H9 (cell line): ENCODE measurements around the gene CTR9. TPM values are rescaled to one million over a fixed set of nuclear protein-coding genes. Genes with fewer than 3 reads are reported as not detected.

Source experiments
- DNase-seq: peaks from one replicate; pipeline ENCODE4 v3.0.0-alpha.2; 2017
- H2AFZ ChIP-seq: one replicate; pipeline ENCODE4 v1.6.1; 2013; ENCODE audit warnings: mild to moderate bottlenecking, low read length, control low read depth, moderate library complexity
- H2AK5ac ChIP-seq: 2 replicates; pipeline ENCODE4 v1.6.1; 2013; ENCODE audit warnings: low read length, control low read depth, mixed read lengths; ENCODE audit not compliant: insufficient read length
- H2BK120ac ChIP-seq: one replicate; pipeline ENCODE4 v1.6.1; 2013; ENCODE audit warnings: low read depth, mild to moderate bottlenecking, low read length, control low read depth, inconsistent platforms; ENCODE audit not compliant: poor library complexity, severe bottlenecking
- H2BK12ac ChIP-seq: 2 replicates; pipeline ENCODE4 v1.6.1; 2013; ENCODE audit warnings: low read length, control low read depth, mixed read lengths, low read depth; ENCODE audit not compliant: insufficient read length
- H2BK15ac ChIP-seq: 2 replicates; pipeline ENCODE4 v1.6.1; 2013; ENCODE audit warnings: low read depth, low read length, control low read depth
- H2BK20ac ChIP-seq: one replicate; pipeline ENCODE4 v1.6.1; 2013; ENCODE audit warnings: low read depth, mild to moderate bottlenecking, low read length, control low read depth, inconsistent platforms; ENCODE audit not compliant: poor library complexity, severe bottlenecking
- H2BK5ac ChIP-seq: 2 replicates; pipeline ENCODE4 v1.6.1; 2013; ENCODE audit warnings: low read length, control low read depth, mixed read lengths; ENCODE audit not compliant: insufficient read length
- H3K14ac ChIP-seq: 2 replicates; pipeline ENCODE4 v1.6.1; 2013; ENCODE audit warnings: low read length, control low read depth; ENCODE audit not compliant: insufficient read depth
- H3K18ac ChIP-seq: 2 replicates; pipeline ENCODE4 v1.6.1; 2013; ENCODE audit warnings: low read depth, mild to moderate bottlenecking, mixed read lengths, low read length, control low read depth; ENCODE audit not compliant: insufficient read length
- H3K23ac ChIP-seq: 2 replicates; pipeline ENCODE4 v1.6.1; 2013; ENCODE audit warnings: low read length, control low read depth, mixed read lengths, low read depth; ENCODE audit not compliant: insufficient read length
- H3K23me2 ChIP-seq: 2 replicates; pipeline ENCODE4 v1.6.1; 2013; ENCODE audit warnings: low read depth, mild to moderate bottlenecking, mixed read lengths, low read length, control low read depth; ENCODE audit not compliant: insufficient read length, poor library complexity, severe bottlenecking
- H3K27ac ChIP-seq: 2 replicates; pipeline ENCODE4 v1.5.1; 2013; ENCODE audit warnings: low read length, control low read depth, mixed read lengths, low read depth; ENCODE audit not compliant: insufficient read length
- H3K27me3 ChIP-seq: 2 replicates; pipeline ENCODE4 v1.6.1; 2013; ENCODE audit warnings: low read length, control low read depth, inconsistent platforms; ENCODE audit not compliant: insufficient read depth
- H3K4ac ChIP-seq: 2 replicates; pipeline ENCODE4 v1.6.1; 2013; ENCODE audit warnings: low read depth, mild to moderate bottlenecking, control low read depth, inconsistent platforms, low read length, moderate library complexity
- H3K4me1 ChIP-seq: 2 replicates; pipeline ENCODE4 v1.6.1; 2013; ENCODE audit warnings: low read length, control low read depth, inconsistent platforms; ENCODE audit not compliant: insufficient read depth
- H3K4me2 ChIP-seq: 2 replicates; pipeline ENCODE4 v1.6.1; 2013; ENCODE audit warnings: low read length, control low read depth, mixed read lengths; ENCODE audit not compliant: insufficient read length, insufficient read depth
- H3K56ac ChIP-seq: 2 replicates; pipeline ENCODE4 v1.6.1; 2013; ENCODE audit warnings: low read depth, mild to moderate bottlenecking, mixed read lengths, low read length, control low read depth; ENCODE audit not compliant: insufficient read length
- H3K79me1 ChIP-seq: 2 replicates; pipeline ENCODE4 v1.6.1; 2013; ENCODE audit warnings: low read depth, mild to moderate bottlenecking, moderate library complexity, low read length, control low read depth, inconsistent platforms; ENCODE audit not compliant: insufficient read depth, poor library complexity, severe bottlenecking
- H3K79me2 ChIP-seq: 2 replicates; pipeline ENCODE4 v1.6.1; 2013; ENCODE audit warnings: low read length, control low read depth, inconsistent platforms; ENCODE audit not compliant: insufficient read depth
- H3K9ac ChIP-seq: 2 replicates; pipeline ENCODE4 v1.6.1; 2013; ENCODE audit warnings: low read length, control low read depth, mixed read lengths; ENCODE audit not compliant: insufficient read length; ENCODE audit errors: extremely low read depth
- H3K9me3 ChIP-seq: one replicate; pipeline ENCODE4 v1.6.1; 2013; ENCODE audit warnings: low read depth, low read length, inconsistent platforms; ENCODE audit not compliant: control insufficient read depth
- H3T11ph ChIP-seq: one replicate; pipeline ENCODE4 v1.6.1; 2013; ENCODE audit warnings: mild to moderate bottlenecking, low read length, control low read depth, inconsistent platforms
- H4K20me1 ChIP-seq: one replicate; pipeline ENCODE4 v1.6.1; 2013; ENCODE audit not compliant: control insufficient read depth, insufficient read length, insufficient read depth
- H4K5ac ChIP-seq: 2 replicates; pipeline ENCODE4 v1.6.1; 2013; ENCODE audit warnings: low read depth, mild to moderate bottlenecking, mixed read lengths, low read length, control low read depth; ENCODE audit not compliant: insufficient read length
- H4K8ac ChIP-seq: replicated peaks from 2 replicates; pipeline ENCODE4 v1.6.1; 2013; ENCODE audit warnings: low read length, control low read depth, mixed read lengths, low read depth; ENCODE audit not compliant: insufficient read length
- H4K91ac ChIP-seq: 2 replicates; pipeline ENCODE4 v1.6.1; 2013; ENCODE audit warnings: low read depth, mild to moderate bottlenecking, moderate library complexity, mixed read lengths, low read length, control low read depth; ENCODE audit not compliant: insufficient read length
- H3K27ac Mint-ChIP-seq, 3 experiments: 2 replicates in 2 of 3; 3 replicates in 1 of 3; pipeline ENCODE4 v1.8.0; 2020 to 2021; ENCODE audit warnings: mixed read lengths in 3 of 3, mild to moderate bottlenecking in 1 of 3, moderate library complexity in 1 of 3
- H3K27me3 Mint-ChIP-seq: 2 replicates; pipeline ENCODE4 v1.8.0; 2021; ENCODE audit warnings: low read depth, mild to moderate bottlenecking, moderate library complexity, mixed read lengths
- H3K36me3 Mint-ChIP-seq, 3 experiments: 2 replicates in 2 of 3; 3 replicates in 1 of 3; pipeline ENCODE4 v1.8.0; 2020 to 2021; ENCODE audit warnings: low read depth in 3 of 3, mixed read lengths in 3 of 3; ENCODE audit not compliant: insufficient read depth in 1 of 3
- H3K4me1 Mint-ChIP-seq, 2 experiments: 2 replicates each; pipeline ENCODE4 v1.8.0; 2020; ENCODE audit warnings: mixed read lengths in 2 of 2
- H3K4me3 Mint-ChIP-seq, 2 experiments: 2 replicates in 1 of 2; 3 replicates in 1 of 2; pipeline ENCODE4 v1.8.0; 2020 to 2021; ENCODE audit warnings: mild to moderate bottlenecking in 2 of 2, mixed read lengths in 2 of 2, moderate library complexity in 1 of 2
- H3K9me3 Mint-ChIP-seq, 2 experiments: 2 replicates in 1 of 2; 3 replicates in 1 of 2; pipeline ENCODE4 v1.8.0; 2020; ENCODE audit warnings: mild to moderate bottlenecking in 2 of 2, mixed read lengths in 2 of 2, moderate library complexity in 1 of 2
- WGBS: extraction: QIAGEN DNeasy Blood & Tissue Kit; methylation state at CpG from one replicate; pipeline ENCODE4 v1.1.7; 2013; ENCODE audit warnings: missing lambda C conversion rate, low lambda C conversion rate, mixed read lengths; ENCODE audit not compliant: insufficient read length; ENCODE audit errors: extremely low coverage; 5-methylcytosine and 5-hydroxymethylcytosine counted together
- total RNA-seq: library from RNA; stranded (reverse); gene quantifications from 2 replicates; pipeline ENCODE4 v1.2.1, GENCODE V29; 2021
- TF ChIP-seq, protein P1 (sequence below): fragments of 200-600 bp; sonication (generic); conservative IDR thresholded peaks from 3 replicates; pipeline ENCODE4 v1.8.0; 2021; ENCODE audit warnings: antibody characterized with exemption, mild to moderate bottlenecking

The CTR9 gene
- total RNA-seq, 1 experiment from 2014 or later: 37.5 TPM

- H3K27ac Mint-ChIP-seq: no peak overlapping the region
- Histone ChIP-seq H2BK12ac (no peak overlapping the region), H3K4me1 (no peaks in the 10 kb centered on the region; the same call in 1 of the 2 replicates), H3K27ac (no peak overlapping the region), H3K9me3 (no peaks in the 10 kb centered on the region), H3K23ac (no peak overlapping the region), H3K23me2 (peaks cover 7% of the 10 kb centered on the region), H3K4ac (no peak overlapping the region), H3K27me3 (no peaks in the 10 kb centered on the region), H2BK120ac (no peak overlapping the region), H2BK20ac (no peak overlapping the region), H2AFZ (no peak overlapping the region), H3K14ac (no peak overlapping the region), H2BK15ac (no peak overlapping the region), H4K20me1 (no peaks in the 10 kb centered on the region), H3K4me2 (no peak overlapping the region), H4K5ac (no peak overlapping the region), H3T11ph (no peak overlapping the region), H2AK5ac (no peak overlapping the region), H3K9ac (no peak overlapping the region), H3K18ac (no peak overlapping the region), H3K79me1 (no peaks in the 10 kb centered on the region), H4K91ac (no peak overlapping the region), H2BK5ac (no peak overlapping the region), H4K8ac (no peak overlapping the region), H3K79me2 (no peaks in the 10 kb centered on the region), H3K56ac (no peak overlapping the region)
- WGBS: no CpG with 5 or more reads among the region's 3 CpGs
- no peaks in the 10 kb centered on the region; a peak in 2 of 7 replicates for H3K36me3 Mint-ChIP-seq
- H3K27me3 Mint-ChIP-seq: peaks cover 11% of the 10 kb centered on the region
- peaks cover 15 to 18% of the 10 kb centered on the region in 2 experiments for H3K4me1 Mint-ChIP-seq
- TF ChIP-seq, protein P1, sequence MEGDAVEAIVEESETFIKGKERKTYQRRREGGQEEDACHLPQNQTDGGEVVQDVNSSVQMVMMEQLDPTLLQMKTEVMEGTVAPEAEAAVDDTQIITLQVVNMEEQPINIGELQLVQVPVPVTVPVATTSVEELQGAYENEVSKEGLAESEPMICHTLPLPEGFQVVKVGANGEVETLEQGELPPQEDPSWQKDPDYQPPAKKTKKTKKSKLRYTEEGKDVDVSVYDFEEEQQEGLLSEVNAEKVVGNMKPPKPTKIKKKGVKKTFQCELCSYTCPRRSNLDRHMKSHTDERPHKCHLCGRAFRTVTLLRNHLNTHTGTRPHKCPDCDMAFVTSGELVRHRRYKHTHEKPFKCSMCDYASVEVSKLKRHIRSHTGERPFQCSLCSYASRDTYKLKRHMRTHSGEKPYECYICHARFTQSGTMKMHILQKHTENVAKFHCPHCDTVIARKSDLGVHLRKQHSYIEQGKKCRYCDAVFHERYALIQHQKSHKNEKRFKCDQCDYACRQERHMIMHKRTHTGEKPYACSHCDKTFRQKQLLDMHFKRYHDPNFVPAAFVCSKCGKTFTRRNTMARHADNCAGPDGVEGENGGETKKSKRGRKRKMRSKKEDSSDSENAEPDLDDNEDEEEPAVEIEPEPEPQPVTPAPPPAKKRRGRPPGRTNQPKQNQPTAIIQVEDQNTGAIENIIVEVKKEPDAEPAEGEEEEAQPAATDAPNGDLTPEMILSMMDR: no peak
- no peak for DNase-seq
- no peak overlapping the region for H3K4me3 Mint-ChIP-seq
- no peaks in the 10 kb centered on the region; a peak in 1 of 5 replicates for H3K9me3 Mint-ChIP-seq
These were observed 19.9 kb upstream of the CTR9 start for GRCh38 chr11:10731064-10731680.
